HG02571 (cell line): ENCODE results near the gene ELFN2.
"Not testable (repeated sequence)": the region's sequence is repeated elsewhere in the genome, so short reads cannot be mapped to it uniquely, and the experiment has no call there.

Experiments
- ATAC-seq: cut with Tn5 transposase; IDR thresholded peaks from one replicate; pipeline ENCODE4 v1.9.1; 2021; ENCODE audit warnings: mild to moderate bottlenecking, moderate library complexity; ENCODE audit not compliant: unreplicated experiment

Gene ELFN2

GRCh38 chr22:37427135-37427710 lies at the start of gene ELFN2:
Gene ELFN2 (minus strand): TSS chr22:37427479. CDS start chr22:37375534, 51,945 bp downstream.
- no peak for ATAC-seq

GRCh38 chr22:37476389-37477329 lies 49.4 kb upstream of the ELFN2 start:
- no peak for ATAC-seq

- no peak for ATAC-seq
These were observed 47.3 kb upstream of the ELFN2 start for GRCh38 chr22:37474447-37475090.

- no peak for ATAC-seq
These were observed 46.2 kb upstream of the ELFN2 start for GRCh38 chr22:37473437-37473946.

GRCh38 chr22:37472418-37473006 lies 45.2 kb upstream of the ELFN2 start:
- no peak for ATAC-seq

GRCh38 chr22:37471727-37472417 lies 44.6 kb upstream of the ELFN2 start:
- ATAC-seq = no peak

GRCh38 chr22:37470087-37470445 lies 42.8 kb upstream of the ELFN2 start:
- no peak for ATAC-seq

GRCh38 chr22:37469416-37470086 lies 42.3 kb upstream of the ELFN2 start:
- ATAC-seq = no peak

- not testable (repeated sequence) for ATAC-seq
These were observed 41.0 kb upstream of the ELFN2 start for GRCh38 chr22:37468201-37468695.

GRCh38 chr22:37467391-37467955 lies 40.2 kb upstream of the ELFN2 start:
- ATAC-seq = no peak

GRCh38 chr22:37464181-37464580 lies 36.9 kb upstream of the ELFN2 start:
- ATAC-seq = no peak

GRCh38 chr22:37462983-37463382 lies 35.7 kb upstream of the ELFN2 start:
- ATAC-seq = no peak

GRCh38 chr22:37462436-37462835 lies 35.2 kb upstream of the ELFN2 start:
- no peak for ATAC-seq

- ATAC-seq = no peak
These were observed 34.7 kb upstream of the ELFN2 start for GRCh38 chr22:37461961-37462360.

GRCh38 chr22:37460684-37461083 lies 33.4 kb upstream of the ELFN2 start:
- no peak for ATAC-seq

- ATAC-seq = no peak
These were observed 31.9 kb upstream of the ELFN2 start for GRCh38 chr22:37459206-37459605.

GRCh38 chr22:37457093-37457893 lies 30.0 kb upstream of the ELFN2 start:
- ATAC-seq = no peak

- no peak for ATAC-seq
These were observed 29.1 kb upstream of the ELFN2 start for GRCh38 chr22:37456346-37456745.

- no peak for ATAC-seq
These were observed 28.6 kb upstream of the ELFN2 start for GRCh38 chr22:37455896-37456295.
